Lower leg skin (tissue), 4 donors: ENCODE measurements around the gene MINDY2. TPM values are rescaled to one million over a fixed set of nuclear protein-coding genes. Genes with fewer than 3 reads are reported as not detected.

Source experiments
- DNase-seq, 2 donors: peaks; one replicate each; pipeline ENCODE4 v3.0.0-alpha.2; 2019; ENCODE audit warnings: low spot score in 2 of 2
- H3K4me3 ChIP-seq: fragments of 200-600 bp; sonication (generic); 2 replicates; pipeline ENCODE4 v1.5.1; 2017; ENCODE audit warnings: mild to moderate bottlenecking, low read depth; ENCODE audit not compliant: poor library complexity, severe bottlenecking
- POLR2A ChIP-seq, 2 donors: fragments of 450-650 bp; IDR thresholded peaks; one replicate each; pipeline ENCODE4 v1.6.1; 2016 to 2017; ENCODE audit warnings: antibody characterized with exemption in 2 of 2, mild to moderate bottlenecking in 1 of 2, moderate library complexity in 1 of 2
- WGBS, 2 donors: methylation state at CpG; one replicate each; pipeline ENCODE4 v1.1.5; 2018; 5-methylcytosine and 5-hydroxymethylcytosine counted together
- intact Hi-C: fragments of 100-400 bp; cut with DNase I; formaldehyde crosslinking; loops from one replicate; pipeline ENCODE4 v1.15.0; 2023; ENCODE audit warnings: low total_unique reads
- total RNA-seq, 4 donors: library from RNA; depleted of rRNA; stranded (reverse); fragments of >200 nt; gene quantifications; one replicate each; pipeline ENCODE4 v1.1.0, GENCODE V29; 2016
- TF ChIP-seq, protein P1 (sequence below), 3 donors: fragments of 450-650 bp; IDR thresholded peaks; one replicate each; pipeline ENCODE4 v1.5.1; 2016; ENCODE audit warnings: antibody characterized with exemption in 3 of 3, mild to moderate bottlenecking in 3 of 3, moderate library complexity in 2 of 3

The MINDY2 gene
- total RNA-seq, 4 donors from 2014 or later: 17.9 to 30.5 (median 23.4) TPM

DNA sequence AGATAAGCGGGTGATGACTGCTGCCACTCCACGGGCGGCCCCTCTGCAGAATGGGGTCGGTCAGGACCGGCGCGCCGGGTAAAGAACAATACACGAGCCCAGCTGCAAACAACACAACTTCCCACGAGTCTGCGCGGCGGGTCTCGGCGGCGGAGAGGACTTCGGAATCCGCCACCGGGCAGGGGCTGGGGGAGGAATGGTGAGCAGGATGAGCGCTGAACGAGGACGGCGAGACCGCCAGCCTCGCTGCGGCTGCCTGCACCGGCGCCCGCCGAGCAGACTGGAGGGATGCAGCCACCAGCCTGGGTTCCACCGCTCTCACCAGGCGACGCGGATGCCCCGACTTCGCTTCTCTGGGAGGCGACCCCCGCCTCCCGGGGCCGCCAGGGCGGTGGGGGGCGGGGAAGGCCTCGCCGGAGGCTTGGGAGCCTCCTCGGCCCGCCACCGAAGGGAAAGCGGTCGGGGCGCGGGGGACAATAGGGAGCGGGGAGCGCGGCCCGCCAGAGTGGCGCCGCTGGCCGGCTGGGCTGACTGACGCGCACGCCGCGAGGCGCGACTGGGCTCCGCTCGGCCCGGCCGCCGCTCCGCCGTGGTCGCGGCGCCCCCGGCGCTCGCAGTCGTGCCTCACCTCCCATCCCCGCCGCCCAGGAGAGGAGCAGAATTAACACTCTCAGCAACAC is 22.1 kb upstream of the MINDY2 start:
- H3K4me3 ChIP-seq: peak overlapping the region; percentile 92
- TF ChIP-seq POLR2A (IDR thresholded peaks at IDR 0.05): no peak
- peak in 1 of 2 donors; percentile 91 for DNase-seq
- WGBS, 2 donors: 0% methylated on average over 5 to 46 of the region's 81 CpGs
- intact Hi-C loops: no loop called here

DNA sequence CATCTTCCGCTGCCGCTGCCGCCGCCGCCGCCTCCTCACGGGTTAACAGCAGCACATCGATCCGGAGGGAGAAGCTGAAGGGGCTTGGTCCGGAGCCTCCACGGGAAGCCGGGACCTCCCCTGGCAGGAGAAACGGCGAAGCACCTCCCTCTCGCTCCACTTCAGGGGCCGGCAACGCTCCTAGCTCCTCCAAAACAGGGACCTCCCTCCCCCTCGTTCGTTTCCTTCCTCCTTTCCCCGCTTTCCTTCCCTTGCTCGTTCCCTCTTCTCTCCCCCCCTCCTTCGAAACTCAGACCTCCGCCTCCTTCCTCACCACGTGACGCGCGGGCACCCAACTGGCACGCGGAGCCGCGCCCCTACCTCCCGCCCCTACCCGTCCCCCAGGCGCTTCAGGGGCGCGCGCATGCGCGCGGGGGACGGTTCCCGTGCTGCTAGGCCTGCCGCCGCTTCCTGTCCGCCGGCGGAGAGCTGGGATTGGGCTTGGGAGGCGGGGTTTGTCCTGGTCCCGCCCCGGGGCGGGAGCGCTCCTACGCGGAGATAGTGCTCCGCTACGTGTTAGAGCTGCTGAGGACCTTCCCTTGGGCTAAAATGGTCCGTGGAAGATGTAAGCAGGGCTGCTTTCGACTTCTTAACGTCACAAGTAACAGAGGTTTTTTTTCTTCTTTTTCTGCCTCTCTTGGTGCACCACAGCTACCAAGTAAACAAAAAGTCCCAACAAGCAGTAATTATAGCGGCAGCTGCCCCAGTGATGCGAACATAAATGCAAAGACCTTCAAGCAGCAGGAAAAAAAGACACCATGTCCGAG is 21.4 kb upstream of the MINDY2 start, which contains the start of gene ADAM10:
Gene ADAM10 (minus strand): TSS at position 176 of the 806 bp plus-strand sequence. CDS start 173 bp downstream, at position 3.
- H3K4me3 ChIP-seq: peak within 1 kb of the TSS; percentile 92
- TF ChIP-seq, protein P1, sequence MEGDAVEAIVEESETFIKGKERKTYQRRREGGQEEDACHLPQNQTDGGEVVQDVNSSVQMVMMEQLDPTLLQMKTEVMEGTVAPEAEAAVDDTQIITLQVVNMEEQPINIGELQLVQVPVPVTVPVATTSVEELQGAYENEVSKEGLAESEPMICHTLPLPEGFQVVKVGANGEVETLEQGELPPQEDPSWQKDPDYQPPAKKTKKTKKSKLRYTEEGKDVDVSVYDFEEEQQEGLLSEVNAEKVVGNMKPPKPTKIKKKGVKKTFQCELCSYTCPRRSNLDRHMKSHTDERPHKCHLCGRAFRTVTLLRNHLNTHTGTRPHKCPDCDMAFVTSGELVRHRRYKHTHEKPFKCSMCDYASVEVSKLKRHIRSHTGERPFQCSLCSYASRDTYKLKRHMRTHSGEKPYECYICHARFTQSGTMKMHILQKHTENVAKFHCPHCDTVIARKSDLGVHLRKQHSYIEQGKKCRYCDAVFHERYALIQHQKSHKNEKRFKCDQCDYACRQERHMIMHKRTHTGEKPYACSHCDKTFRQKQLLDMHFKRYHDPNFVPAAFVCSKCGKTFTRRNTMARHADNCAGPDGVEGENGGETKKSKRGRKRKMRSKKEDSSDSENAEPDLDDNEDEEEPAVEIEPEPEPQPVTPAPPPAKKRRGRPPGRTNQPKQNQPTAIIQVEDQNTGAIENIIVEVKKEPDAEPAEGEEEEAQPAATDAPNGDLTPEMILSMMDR (IDR thresholded peaks at IDR 0.05): no peak
- TF ChIP-seq POLR2A (IDR thresholded peaks at IDR 0.05): peak in 1 of 2 donors; percentile 33
- DNase-seq: peak; percentile 98 to 100
- WGBS, 2 donors: 1% methylated on average over 52 to 61 of the region's 62 CpGs
- intact Hi-C loops: no loop called here

DNA sequence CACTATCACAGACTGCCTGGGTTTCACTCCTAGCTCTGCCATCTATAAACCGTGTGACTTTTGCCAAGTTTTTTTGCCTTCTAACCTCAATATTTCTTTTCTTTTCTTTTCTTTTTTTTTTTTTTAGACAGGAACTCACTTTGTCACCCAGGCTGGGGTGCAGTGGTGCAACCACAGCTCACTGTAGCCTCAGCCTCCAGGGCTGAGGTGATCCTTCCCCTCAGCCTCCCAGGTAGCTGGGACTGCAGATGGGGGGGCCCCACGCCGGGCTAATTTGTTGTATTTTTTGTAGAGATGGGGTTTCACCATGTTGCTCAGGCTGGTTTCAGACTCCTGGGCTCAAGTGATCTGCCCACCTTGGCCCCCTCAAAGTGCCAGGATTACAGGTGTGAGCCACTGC is 18.4 kb upstream of the MINDY2 start:
- intact Hi-C loops: no loop called here
- TF ChIP-seq POLR2A (IDR thresholded peaks at IDR 0.05): no peak
- TF ChIP-seq, protein P1 (IDR thresholded peaks at IDR 0.05): no peak

DNA sequence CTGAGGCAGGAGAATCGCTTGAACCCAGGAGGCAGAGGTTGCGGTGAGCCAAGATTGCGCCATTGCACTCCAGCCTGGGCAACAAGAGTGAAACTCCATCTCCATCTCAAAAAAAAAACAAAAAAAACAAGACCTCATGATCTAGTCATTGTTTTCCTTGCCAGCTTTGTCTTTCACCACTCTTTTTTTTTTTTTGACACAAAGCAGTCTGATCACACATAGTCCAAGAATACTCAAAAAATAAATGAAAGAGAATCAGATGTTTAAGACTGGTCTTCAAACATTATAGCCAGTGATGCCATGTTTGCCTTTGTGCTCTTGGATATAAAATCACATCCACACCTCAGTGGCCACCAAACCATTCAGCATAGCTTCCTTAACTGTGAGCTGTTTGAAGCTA is 15.8 kb upstream of the MINDY2 start:
- intact Hi-C loops: no loop called here
- TF ChIP-seq, protein P1 (IDR thresholded peaks at IDR 0.05): no peak
- no peak for TF ChIP-seq POLR2A (IDR thresholded peaks at IDR 0.05)
- no peak for DNase-seq
- WGBS, 2 donors: 83 to 85% methylated on average over 3 of the region's 3 CpGs
- H3K4me3 ChIP-seq: no peak overlapping the region

More for the DNA sequence above, 18.4 kb upstream of the MINDY2 start:
- H3K4me3 ChIP-seq: no peak overlapping the region
- 81 to 86% methylated on average over 3 of the region's 3 CpGs for WGBS, 2 donors
- DNase-seq: no peak

DNA sequence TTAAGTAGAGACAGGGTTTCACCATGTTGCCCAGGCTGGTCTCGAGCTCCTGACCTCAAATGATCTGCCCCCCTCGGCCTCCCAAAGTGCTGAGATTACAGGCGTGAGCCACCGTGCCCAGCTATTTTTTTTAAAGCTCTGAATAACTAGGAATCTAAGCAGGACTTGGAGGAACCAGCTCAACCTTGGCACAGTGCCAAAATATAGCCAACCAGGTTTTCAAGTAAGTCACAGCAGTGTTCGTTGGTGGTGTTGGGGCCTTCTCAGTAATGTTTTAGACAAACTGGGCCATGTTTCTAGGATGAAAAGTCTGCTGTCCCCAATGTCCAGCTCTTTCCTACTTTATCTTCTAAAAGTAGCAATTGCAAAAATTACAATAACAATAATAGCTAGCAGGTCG is 15.1 kb upstream of the MINDY2 start:
- WGBS, 2 donors: 57 to 75% methylated on average over 6 of the region's 6 CpGs
- TF ChIP-seq, protein P1 (IDR thresholded peaks at IDR 0.05): no peak
- no peak for TF ChIP-seq POLR2A (IDR thresholded peaks at IDR 0.05)
- DNase-seq: no peak
- intact Hi-C loops: no loop called here
- no peak overlapping the region for H3K4me3 ChIP-seq

DNA sequence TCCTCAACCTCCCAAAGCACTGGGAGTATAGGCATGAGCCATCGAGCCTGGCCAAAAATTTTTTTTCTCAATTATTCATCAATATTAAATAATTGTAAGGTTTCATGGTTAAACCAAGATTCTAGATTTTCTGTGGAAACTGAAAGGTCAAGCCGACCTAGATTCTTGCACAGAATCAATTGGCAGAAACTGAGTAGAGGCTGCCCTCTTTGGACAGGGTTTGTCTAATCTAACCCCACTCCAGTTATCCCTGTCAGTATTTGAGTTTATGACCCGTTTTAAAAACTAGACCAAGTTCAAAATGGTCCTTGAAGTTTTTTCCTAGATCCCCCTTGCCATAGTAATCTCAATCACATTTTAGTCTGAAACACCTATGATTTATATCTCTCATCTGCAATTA is 13.0 kb upstream of the MINDY2 start:
- no peak overlapping the region for H3K4me3 ChIP-seq
- intact Hi-C loops: no loop called here
- TF ChIP-seq POLR2A (IDR thresholded peaks at IDR 0.05): no peak
- TF ChIP-seq, protein P1 (IDR thresholded peaks at IDR 0.05): no peak
- no peak for DNase-seq
- 24 to 61% methylated on average over 3 of the region's 3 CpGs for WGBS, 2 donors
